ENCODE data around the gene ZP3.

GRCh38 chr7:76424413-76425111, at the start of gene ZP3:
- TF ChIP-seq CTCF (IDR thresholded peaks at IDR 0.05) (no peak), POLR2A (IDR thresholded peaks at IDR 0.05) (no peak)
